ENCODE measurements around the gene CMTM7. TPM values are rescaled to one million over a fixed set of nuclear protein-coding genes. Genes with fewer than 3 reads are reported as not detected.

The CMTM7 gene
- total RNA-seq, 1 donor from 2014 or later, result 5.8 TPM

DNA sequence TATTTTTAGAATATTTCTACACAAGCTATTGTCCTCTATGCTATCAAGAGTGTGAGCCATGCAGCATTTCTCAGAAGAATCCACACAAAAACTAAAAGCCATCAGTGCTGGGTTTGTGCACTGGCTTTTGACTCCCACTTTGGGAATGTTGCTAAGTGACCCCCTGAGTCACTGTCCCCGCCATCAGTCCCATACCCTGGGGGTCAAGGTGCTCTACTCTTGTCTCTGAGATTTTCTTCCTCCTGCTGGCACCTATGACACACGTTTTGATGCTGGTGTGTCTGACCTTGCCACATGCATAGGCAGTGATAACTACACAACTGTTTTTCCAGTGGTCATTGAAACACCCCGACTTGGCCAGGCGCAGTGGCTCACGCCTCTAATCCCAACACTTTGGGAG is 19.8 kb downstream of the CMTM7 start:
- no peak for FAIRE-seq
- H3K36me3 ChIP-seq (ENCODE audit: control insufficient read depth, insufficient read depth, low read length), result no peaks in the 10 kb centered on the region
- DNase-seq (ENCODE audit: low read depth), result no peak
- TF ChIP-seq CTCF (IDR thresholded peaks at IDR 0.05; ENCODE audit: insufficient read depth, low read length, severe bottlenecking), result no peak
- no peak overlapping the region for H3K4me3 ChIP-seq (ENCODE audit: low read depth, low read length)
- no peaks in the 10 kb centered on the region for H3K27me3 ChIP-seq (ENCODE audit: control insufficient read depth, insufficient read depth, low read length)

DNA sequence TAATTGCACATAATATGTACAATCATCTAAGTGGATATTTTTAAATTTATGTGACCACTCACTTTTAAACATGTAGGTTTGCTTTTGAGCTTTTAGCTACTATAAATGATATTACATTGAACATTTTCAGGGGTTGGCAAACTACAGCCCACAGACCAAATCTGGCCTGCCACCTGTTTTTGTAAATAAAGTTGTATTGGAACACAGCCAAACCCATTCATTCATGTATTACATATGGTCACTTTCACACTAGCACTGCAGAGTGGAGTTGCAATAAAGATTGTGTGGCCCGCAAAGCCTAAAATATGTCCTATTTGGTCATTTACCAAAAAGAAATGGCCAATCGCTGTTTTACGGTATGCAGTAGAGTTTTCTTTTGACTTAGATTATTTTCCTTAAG is 21.2 kb downstream of the CMTM7 start:
- Histone ChIP-seq H3K36me3 (ENCODE audit: control insufficient read depth, insufficient read depth, low read length) (no peaks in the 10 kb centered on the region), H3K4me3 (ENCODE audit: low read depth, low read length) (no peak overlapping the region), H3K27me3 (ENCODE audit: control insufficient read depth, insufficient read depth, low read length) (no peaks in the 10 kb centered on the region)
- DNase-seq (ENCODE audit: low read depth), result no peak
- TF ChIP-seq CTCF (IDR thresholded peaks at IDR 0.05; ENCODE audit: insufficient read depth, low read length, severe bottlenecking), result no peak
- no peak for FAIRE-seq

DNA sequence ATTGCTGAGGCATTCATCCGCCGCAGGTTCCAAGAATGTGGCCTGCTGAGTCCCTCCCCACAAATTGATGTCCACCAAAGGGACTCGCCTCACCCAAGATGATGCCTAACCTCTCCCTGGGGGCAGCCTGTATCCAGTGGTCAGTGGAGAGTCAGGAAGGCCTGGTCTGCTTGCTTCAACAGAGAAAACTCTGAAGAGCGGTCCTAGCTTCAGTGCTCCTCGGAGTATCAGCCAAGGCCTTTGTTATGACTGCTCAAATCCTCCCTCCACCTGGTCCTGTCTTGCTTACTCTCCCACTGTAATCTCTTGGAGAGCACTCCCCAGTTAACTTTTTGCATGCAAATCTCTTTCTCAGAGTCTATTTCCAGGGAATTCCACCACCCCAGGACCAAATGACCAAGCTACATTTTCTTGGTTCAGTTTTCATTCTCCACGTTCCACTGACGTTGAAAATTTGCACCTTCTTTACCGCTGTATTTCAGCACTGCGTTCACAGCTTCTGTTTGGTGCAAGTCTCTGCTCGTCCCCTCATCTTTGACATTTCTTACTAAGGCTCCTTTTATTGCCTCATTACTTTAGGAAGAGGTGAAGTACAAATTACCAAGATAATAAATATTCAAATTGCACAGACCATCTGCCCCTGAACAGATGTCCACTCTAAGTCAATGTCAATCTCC is 22.3 kb downstream of the CMTM7 start:
- Histone ChIP-seq H3K36me3 (ENCODE audit: control insufficient read depth, insufficient read depth, low read length) (no peaks in the 10 kb centered on the region), H3K4me3 (ENCODE audit: low read depth, low read length) (no peak overlapping the region), H3K27me3 (ENCODE audit: control insufficient read depth, insufficient read depth, low read length) (no peaks in the 10 kb centered on the region)
- TF ChIP-seq CTCF (IDR thresholded peaks at IDR 0.05; ENCODE audit: insufficient read depth, low read length, severe bottlenecking), result no peak
- FAIRE-seq (peak; percentile 18), DNase-seq (ENCODE audit: low read depth) (peak; percentile 76)

DNA sequence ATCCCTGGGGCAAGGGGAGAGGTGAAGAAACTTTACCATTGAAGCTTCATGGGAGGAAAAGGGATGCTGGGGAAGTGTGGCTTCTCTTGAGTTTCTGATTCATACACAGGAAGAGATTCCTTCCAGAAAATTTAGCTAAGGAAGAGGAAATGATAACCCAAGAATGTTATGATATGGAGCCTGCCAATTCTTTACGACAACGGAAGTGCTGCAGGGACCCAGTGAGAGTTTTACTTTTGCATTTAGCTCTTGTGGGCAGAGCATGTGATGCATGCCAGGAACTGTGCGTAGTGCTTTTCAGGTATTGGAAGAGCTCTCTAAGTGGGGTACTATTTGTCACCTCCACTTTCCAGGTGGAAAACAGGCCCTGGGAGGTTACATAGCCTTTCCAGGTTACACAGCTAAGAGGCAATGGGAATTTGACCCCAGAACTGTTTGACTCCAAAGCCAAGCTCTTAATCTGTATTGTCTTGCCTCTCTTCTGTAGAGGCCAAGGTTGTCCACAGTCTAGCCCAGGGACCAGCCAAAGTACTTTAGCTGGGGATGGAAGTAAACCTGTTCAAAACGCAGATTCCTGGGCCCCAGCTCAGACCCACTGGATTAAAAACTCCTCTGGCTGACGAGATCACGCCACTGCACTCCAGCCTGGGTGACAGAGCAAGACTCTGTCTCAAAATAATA is 23.0 kb downstream of the CMTM7 start:
- Histone ChIP-seq H3K36me3 (ENCODE audit: control insufficient read depth, insufficient read depth, low read length) (no peaks in the 10 kb centered on the region), H3K4me3 (ENCODE audit: low read depth, low read length) (no peak overlapping the region), H3K27me3 (ENCODE audit: control insufficient read depth, insufficient read depth, low read length) (no peaks in the 10 kb centered on the region)
- FAIRE-seq (no peak), DNase-seq (ENCODE audit: low read depth) (peak; percentile 87)
- no peak for TF ChIP-seq CTCF (IDR thresholded peaks at IDR 0.05; ENCODE audit: insufficient read depth, low read length, severe bottlenecking)

GRCh38 chr3:32419742-32420125 is 28.1 kb downstream of the CMTM7 start:
- H3K4me3 ChIP-seq (ENCODE audit: low read depth, low read length), result no peak overlapping the region
- FAIRE-seq (no peak), DNase-seq (ENCODE audit: low read depth) (no peak)
- TF ChIP-seq CTCF (IDR thresholded peaks at IDR 0.05; ENCODE audit: insufficient read depth, low read length, severe bottlenecking), result no peak
- no peaks in the 10 kb centered on the region for H3K27me3 ChIP-seq (ENCODE audit: control insufficient read depth, insufficient read depth, low read length)
- H3K36me3 ChIP-seq (ENCODE audit: control insufficient read depth, insufficient read depth, low read length), result no peaks in the 10 kb centered on the region
